ENCODE results near the gene APBA2. TPM values are rescaled to one million over a fixed set of nuclear protein-coding genes. Genes with fewer than 3 reads are reported as not detected.

The APBA2 gene
- total RNA-seq, 1 experiment from 2014 or later: 0.31 TPM

DNA sequence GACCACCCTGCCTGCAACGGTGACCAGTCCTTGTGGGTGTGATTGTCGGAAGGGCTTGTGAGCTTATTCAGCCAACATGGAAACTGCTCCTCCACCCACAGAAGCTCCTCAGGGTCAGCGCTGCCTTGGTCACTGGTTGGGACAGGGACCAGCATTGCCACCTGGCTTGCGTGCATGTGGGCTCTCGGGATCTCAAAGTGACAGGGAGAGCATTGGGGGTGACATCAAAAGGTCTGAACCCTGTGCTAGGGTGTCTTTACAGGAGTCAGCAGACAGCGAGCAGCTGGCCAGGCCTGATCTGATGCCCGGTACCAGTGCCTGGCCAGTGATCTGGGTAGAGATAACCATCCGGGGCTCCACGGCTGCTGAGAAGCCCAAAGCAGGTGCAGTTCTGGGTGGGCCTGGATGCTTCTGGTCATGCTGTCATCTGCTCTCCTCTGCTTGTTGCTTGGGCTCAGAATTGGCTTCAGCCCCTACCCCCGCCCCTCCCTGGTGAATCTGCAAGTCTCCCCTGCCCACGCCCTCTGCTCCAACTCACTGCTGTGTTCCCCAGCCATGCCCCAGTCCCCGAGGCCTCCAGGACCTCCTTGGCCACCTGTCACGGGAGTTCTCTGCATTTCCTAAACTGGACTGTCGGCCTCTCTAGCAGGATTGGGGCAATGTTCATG, 249.0 kb downstream of the APBA2 start:
- Histone ChIP-seq H3K27ac (ENCODE audit: low read length) (no peak overlapping the region), H3K9me3 (ENCODE audit: control insufficient read depth, insufficient read depth, low read depth, low read length) (no peaks in the 10 kb centered on the region), H3K4me1 (ENCODE audit: control insufficient read depth, insufficient read depth, low read length) (peaks cover 4% of the 10 kb centered on the region; the same call in 1 of the 2 replicates), H3K27me3 (ENCODE audit: control insufficient read depth, insufficient read depth, low read length) (no peaks in the 10 kb centered on the region; the same call in 1 of the 2 replicates), H3K36me3 (ENCODE audit: control insufficient read depth, insufficient read depth, low read length) (no peaks in the 10 kb centered on the region), H3K4me3 (ENCODE audit: low read depth in 2 of 2, low read length in 2 of 2) (no peak overlapping the region)
- POLR2A ChIA-PET: interaction anchor here (0.6 to 0.8 kb wide), 2 partner anchors 9 to 456 kb away, joined by 4 read pairs; no protein-coding TSS in a partner anchor
- intact Hi-C loops (cut with micrococcal nuclease; ENCODE audit: unreplicated experiment): loop anchor here (5.0 kb wide), 1 partner anchor 53 kb away; no protein-coding TSS in a partner anchor
- no TSS peak for BruUV-seq (replicated peaks)
- in situ Hi-C loops (cut with HindIII; ENCODE audit: low pct_unique_long_range_greater_than_20kb, low sequenced_read_pairs): no loop called here
- CTCF ChIA-PET: interaction anchor here (0.5 kb wide), 1 partner anchor 920 kb away, joined by 11 read pairs; no protein-coding TSS in a partner anchor
- DNase-seq (ENCODE audit: low read depth, low spot score) (no peak), ATAC-seq (no peak)
- TF ChIP-seq CTCF (IDR thresholded peaks at IDR 0.05) (no peak), SIN3A (IDR thresholded peaks at IDR 0.05; ENCODE audit: borderline replicate concordance, insufficient read depth, low read depth, low read length) (no peak), POLR2AphosphoS5 (IDR thresholded peaks at IDR 0.05; ENCODE audit: low read depth, low read length) (no peak), TCF7L2 (IDR thresholded peaks at IDR 0.05; ENCODE audit: low read depth, low read length) (no peak)
- TF ChIP-seq, protein P1, sequence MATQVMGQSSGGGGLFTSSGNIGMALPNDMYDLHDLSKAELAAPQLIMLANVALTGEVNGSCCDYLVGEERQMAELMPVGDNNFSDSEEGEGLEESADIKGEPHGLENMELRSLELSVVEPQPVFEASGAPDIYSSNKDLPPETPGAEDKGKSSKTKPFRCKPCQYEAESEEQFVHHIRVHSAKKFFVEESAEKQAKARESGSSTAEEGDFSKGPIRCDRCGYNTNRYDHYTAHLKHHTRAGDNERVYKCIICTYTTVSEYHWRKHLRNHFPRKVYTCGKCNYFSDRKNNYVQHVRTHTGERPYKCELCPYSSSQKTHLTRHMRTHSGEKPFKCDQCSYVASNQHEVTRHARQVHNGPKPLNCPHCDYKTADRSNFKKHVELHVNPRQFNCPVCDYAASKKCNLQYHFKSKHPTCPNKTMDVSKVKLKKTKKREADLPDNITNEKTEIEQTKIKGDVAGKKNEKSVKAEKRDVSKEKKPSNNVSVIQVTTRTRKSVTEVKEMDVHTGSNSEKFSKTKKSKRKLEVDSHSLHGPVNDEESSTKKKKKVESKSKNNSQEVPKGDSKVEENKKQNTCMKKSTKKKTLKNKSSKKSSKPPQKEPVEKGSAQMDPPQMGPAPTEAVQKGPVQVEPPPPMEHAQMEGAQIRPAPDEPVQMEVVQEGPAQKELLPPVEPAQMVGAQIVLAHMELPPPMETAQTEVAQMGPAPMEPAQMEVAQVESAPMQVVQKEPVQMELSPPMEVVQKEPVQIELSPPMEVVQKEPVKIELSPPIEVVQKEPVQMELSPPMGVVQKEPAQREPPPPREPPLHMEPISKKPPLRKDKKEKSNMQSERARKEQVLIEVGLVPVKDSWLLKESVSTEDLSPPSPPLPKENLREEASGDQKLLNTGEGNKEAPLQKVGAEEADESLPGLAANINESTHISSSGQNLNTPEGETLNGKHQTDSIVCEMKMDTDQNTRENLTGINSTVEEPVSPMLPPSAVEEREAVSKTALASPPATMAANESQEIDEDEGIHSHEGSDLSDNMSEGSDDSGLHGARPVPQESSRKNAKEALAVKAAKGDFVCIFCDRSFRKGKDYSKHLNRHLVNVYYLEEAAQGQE (IDR thresholded peaks at IDR 0.05; ENCODE audit: insufficient read depth in 1 of 2, low read depth in 2 of 2, low read length in 1 of 2): no peak

DNA sequence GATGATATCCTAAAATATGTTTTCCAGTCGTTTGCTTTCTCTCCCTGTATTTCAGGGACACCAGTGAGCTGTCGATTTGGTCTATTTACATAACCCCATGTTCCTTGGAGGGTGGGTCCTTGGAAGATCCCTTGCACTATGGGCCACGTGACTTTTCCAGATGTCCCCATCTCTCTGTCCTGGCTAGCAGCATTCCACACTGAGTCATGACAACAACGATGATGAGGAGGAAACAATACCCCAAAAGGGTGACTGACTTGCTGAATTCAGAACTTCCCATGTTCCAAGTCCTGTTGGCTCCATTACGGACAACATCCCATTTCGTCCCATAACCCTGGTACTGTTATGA, 249.5 kb downstream of the APBA2 start:
- Histone ChIP-seq H3K27ac (ENCODE audit: low read length) (no peak overlapping the region), H3K9me3 (ENCODE audit: control insufficient read depth, insufficient read depth, low read depth, low read length) (no peaks in the 10 kb centered on the region), H3K27me3 (ENCODE audit: control insufficient read depth, insufficient read depth, low read length) (no peaks in the 10 kb centered on the region; the same call in 1 of the 2 replicates), H3K4me3 (ENCODE audit: low read depth in 2 of 2, low read length in 2 of 2) (no peak overlapping the region), H3K36me3 (ENCODE audit: control insufficient read depth, insufficient read depth, low read length) (no peaks in the 10 kb centered on the region), H3K4me1 (ENCODE audit: control insufficient read depth, insufficient read depth, low read length) (peaks cover 4% of the 10 kb centered on the region; the same call in 1 of the 2 replicates)
- ChIA-PET CTCF (interaction anchor here (0.5 kb wide), 1 partner anchor 921 kb away, joined by 11 read pairs; no protein-coding TSS in a partner anchor), POLR2A (interaction anchor here (0.6 to 0.8 kb wide), 2 partner anchors 8 to 456 kb away, joined by 4 read pairs; no protein-coding TSS in a partner anchor)
- intact Hi-C loops (cut with micrococcal nuclease; ENCODE audit: unreplicated experiment): loop anchor here (5.0 kb wide), 1 partner anchor 52 kb away; no protein-coding TSS in a partner anchor
- no peak for ATAC-seq
- no TSS peak for BruUV-seq (replicated peaks)
- in situ Hi-C loops (cut with HindIII; ENCODE audit: low pct_unique_long_range_greater_than_20kb, low sequenced_read_pairs): no loop called here
- DNase-seq (ENCODE audit: low read depth, low spot score): no peak
- no peak for TF ChIP-seq SIN3A (IDR thresholded peaks at IDR 0.05; ENCODE audit: borderline replicate concordance, insufficient read depth, low read depth, low read length)
- no peak for TF ChIP-seq TCF7L2 (IDR thresholded peaks at IDR 0.05; ENCODE audit: low read depth, low read length)
- no peak for TF ChIP-seq POLR2AphosphoS5 (IDR thresholded peaks at IDR 0.05; ENCODE audit: low read depth, low read length)
- TF ChIP-seq CTCF (IDR thresholded peaks at IDR 0.05): no peak
- TF ChIP-seq, protein P1 (IDR thresholded peaks at IDR 0.05; ENCODE audit: insufficient read depth in 1 of 2, low read depth in 2 of 2, low read length in 1 of 2): no peak
